Measurements from ENCODE around the gene STXBP6. TPM values are rescaled to one million over a fixed set of nuclear protein-coding genes. Genes with fewer than 3 reads are reported as not detected.
"Not testable (repeated sequence)": the region's sequence is repeated elsewhere in the genome, so short reads cannot be mapped to it uniquely, and the experiment has no call there.

Gene STXBP6
- total RNA-seq, 2 donors from 2014 or later, result 20.1 to 28.3 TPM

GRCh38 chr14:24839617-24840203 is 210.2 kb downstream of the STXBP6 start:
- TF ChIP-seq, protein P1, sequence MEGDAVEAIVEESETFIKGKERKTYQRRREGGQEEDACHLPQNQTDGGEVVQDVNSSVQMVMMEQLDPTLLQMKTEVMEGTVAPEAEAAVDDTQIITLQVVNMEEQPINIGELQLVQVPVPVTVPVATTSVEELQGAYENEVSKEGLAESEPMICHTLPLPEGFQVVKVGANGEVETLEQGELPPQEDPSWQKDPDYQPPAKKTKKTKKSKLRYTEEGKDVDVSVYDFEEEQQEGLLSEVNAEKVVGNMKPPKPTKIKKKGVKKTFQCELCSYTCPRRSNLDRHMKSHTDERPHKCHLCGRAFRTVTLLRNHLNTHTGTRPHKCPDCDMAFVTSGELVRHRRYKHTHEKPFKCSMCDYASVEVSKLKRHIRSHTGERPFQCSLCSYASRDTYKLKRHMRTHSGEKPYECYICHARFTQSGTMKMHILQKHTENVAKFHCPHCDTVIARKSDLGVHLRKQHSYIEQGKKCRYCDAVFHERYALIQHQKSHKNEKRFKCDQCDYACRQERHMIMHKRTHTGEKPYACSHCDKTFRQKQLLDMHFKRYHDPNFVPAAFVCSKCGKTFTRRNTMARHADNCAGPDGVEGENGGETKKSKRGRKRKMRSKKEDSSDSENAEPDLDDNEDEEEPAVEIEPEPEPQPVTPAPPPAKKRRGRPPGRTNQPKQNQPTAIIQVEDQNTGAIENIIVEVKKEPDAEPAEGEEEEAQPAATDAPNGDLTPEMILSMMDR (IDR thresholded peaks at IDR 0.05), result no peak
- no peak for TF ChIP-seq POLR2A (IDR thresholded peaks at IDR 0.05)
- no peaks in the 10 kb centered on the region for H3K27me3 ChIP-seq
- ATAC-seq (peak; percentile 65), DNase-seq (peak in 2 of 4 donors; percentile 19 to 56)
- H3K9me3 ChIP-seq, result no peaks in the 10 kb centered on the region
- intact Hi-C loops (cut with DNase I), result no loop called here
- 23 to 31% methylated on average over 3 of the region's 3 CpGs for WGBS, 2 donors
- H3K4me1 ChIP-seq, result peaks cover 31% of the 10 kb centered on the region
- H3K27ac ChIP-seq, result peak overlapping the region; percentile 11 to 50 (median 44)
- H3K36me3 ChIP-seq (replicated peaks in 1 of 2; ENCODE audit: insufficient read depth in 1 of 2, low read depth in 2 of 2), result no peaks in the 10 kb centered on the region
- no peak overlapping the region for H3K4me3 ChIP-seq

DNA sequence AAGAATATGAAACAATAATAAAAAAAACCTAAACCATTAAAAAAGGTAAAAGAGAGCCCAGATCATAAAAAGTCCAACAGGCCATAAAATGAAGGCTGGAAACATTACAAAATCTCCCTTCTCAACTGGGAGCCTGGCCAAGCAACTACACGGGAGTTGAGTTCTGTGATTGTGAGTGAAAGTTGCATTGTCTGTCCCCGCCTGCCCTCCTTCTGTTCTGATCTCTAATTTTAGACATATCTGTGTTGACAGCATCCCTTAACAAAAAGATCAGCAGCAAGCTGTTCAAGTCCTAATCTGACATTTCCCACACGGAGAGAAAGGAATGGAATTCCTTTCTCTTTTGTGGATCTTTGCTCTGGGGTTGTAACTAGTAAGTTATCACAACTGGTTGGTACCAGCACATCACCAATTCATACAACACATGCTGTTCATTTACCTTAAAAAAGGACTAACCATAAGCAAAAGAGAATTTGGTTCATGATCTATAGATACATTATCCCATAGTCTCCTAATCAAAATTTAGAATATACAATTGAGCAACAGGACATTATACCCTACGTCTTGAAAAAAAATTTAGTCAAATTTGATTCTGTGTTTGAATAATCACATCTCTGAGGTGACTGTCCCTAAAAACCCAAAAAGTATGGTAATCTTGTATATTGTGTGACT is 210.9 kb downstream of the STXBP6 start:
- TF ChIP-seq POLR2A (IDR thresholded peaks at IDR 0.05), result no peak
- TF ChIP-seq, protein P1 (IDR thresholded peaks at IDR 0.05), result no peak
- intact Hi-C loops (cut with DNase I), result no loop called here
- Histone ChIP-seq H3K27ac (peak overlapping the region in 2 of 4 donors; percentile 46 to 50), H3K4me1 (peaks cover 31% of the 10 kb centered on the region), H3K9me3 (no peaks in the 10 kb centered on the region), H3K27me3 (no peaks in the 10 kb centered on the region), H3K4me3 (no peak overlapping the region), H3K36me3 (replicated peaks in 1 of 2; ENCODE audit: insufficient read depth in 1 of 2, low read depth in 2 of 2) (no peaks in the 10 kb centered on the region)
- 25 to 28% methylated on average over 4 of the region's 4 CpGs for WGBS, 2 donors
- no peak for ATAC-seq
- peak in 2 of 4 donors; percentile 18 to 34 for DNase-seq

DNA sequence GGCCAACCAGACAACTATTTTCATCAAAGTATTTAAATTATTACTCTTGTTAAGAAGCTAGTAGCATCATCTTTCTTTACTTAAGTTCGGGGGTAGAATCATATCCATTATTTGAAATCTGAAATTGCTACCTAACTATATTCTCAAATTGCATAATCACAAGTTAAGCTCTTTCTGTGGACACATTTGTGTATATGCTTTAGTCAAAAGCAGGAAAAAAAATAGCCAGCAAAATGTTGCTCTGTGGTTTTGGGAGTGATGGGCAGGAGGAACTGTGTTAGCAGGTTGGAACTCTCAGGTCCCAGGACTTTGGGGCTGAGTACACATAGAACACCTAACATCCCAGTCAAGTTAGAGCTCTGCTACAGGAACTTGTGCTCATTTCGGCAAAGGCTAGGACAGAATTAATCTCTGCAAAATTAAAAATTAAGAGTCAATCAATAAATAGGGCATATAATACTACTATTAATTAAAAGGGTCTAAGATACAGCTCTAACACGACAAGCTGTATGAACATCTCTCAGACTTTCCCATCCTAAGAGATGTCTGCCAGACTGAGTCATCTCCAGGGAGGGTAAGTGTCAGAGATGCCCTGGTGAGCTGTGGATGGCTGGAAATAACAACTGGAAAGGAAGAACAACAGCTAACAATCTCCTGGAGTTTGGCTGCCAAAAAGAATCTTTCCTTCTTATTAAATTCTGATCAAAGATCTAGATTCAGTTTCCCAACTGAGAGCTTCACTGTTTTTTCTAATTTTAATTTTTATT is 212.5 kb downstream of the STXBP6 start:
- WGBS, 2 donors, result 76 to 82% methylated on average over 3 of the region's 3 CpGs
- intact Hi-C loops (cut with DNase I), result no loop called here
- no peak for ATAC-seq

DNA sequence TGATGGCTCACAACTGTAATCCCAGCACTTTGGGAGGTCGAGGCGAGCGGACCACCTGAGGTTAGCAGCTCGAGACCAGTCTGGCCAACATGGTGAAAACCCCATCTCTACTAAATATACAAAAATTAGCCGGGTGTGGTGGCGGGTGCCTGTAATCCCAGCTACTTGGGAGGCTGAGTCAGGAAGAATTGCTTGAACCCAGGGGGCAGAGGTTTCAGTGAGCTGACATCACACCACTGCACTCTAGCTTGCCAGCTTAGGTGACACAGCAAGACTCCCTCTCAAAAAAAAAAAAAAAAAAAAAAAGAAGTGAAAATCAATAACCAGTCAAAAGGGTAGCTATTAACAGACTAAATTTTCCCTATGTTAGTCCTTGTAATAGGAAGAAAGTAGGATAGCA is 213.6 kb downstream of the STXBP6 start:
- peak in 1 of 4 donors; percentile 13 for DNase-seq
- H3K9me3 ChIP-seq; H3K36me3 ChIP-seq (replicated peaks in 1 of 2; ENCODE audit: insufficient read depth in 1 of 2, low read depth in 2 of 2); H3K27ac ChIP-seq; H3K27me3 ChIP-seq; H3K4me3 ChIP-seq; intact Hi-C loops (cut with DNase I): not testable (repeated sequence)
- peaks cover 24% of the 10 kb centered on the region for H3K4me1 ChIP-seq
- WGBS, 2 donors, result 80 to 83% methylated on average over 6 of the region's 6 CpGs
- peak; percentile 50 for ATAC-seq

More for the DNA sequence above, 212.5 kb downstream of the STXBP6 start:
- no peaks in the 10 kb centered on the region for H3K9me3 ChIP-seq
- no peak overlapping the region for H3K27ac ChIP-seq
- H3K27me3 ChIP-seq, result no peaks in the 10 kb centered on the region
- DNase-seq, result no peak
- H3K4me3 ChIP-seq, result no peak overlapping the region
- no peak for TF ChIP-seq POLR2A (IDR thresholded peaks at IDR 0.05)
- H3K4me1 ChIP-seq, result peaks cover 24% of the 10 kb centered on the region
- no peaks in the 10 kb centered on the region for H3K36me3 ChIP-seq (replicated peaks in 1 of 2; ENCODE audit: insufficient read depth in 1 of 2, low read depth in 2 of 2)

DNA sequence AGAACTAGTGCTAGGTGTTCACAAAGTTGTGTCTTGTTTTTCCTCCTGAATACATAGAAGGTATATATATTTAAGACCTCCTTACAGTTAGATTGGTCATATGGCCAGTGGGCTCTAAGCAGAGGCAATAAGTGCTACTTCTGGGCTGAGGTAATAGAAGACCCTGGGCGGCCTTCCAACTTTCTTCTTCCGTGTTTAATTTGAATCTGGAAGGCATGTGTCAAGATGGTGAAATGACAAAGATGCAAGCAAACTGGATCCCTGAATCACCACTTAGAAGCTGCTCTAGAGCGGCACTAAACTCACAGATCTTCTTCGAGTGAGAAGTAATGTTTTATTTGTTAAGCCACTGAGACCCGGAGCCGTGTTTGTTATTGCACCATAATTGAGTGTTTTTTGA is 215.0 kb downstream of the STXBP6 start:
- no peak for TF ChIP-seq POLR2A (IDR thresholded peaks at IDR 0.05)
- TF ChIP-seq, protein P1 (IDR thresholded peaks at IDR 0.05), result no peak
- no peak for DNase-seq
- no peak for ATAC-seq
- H3K4me1 ChIP-seq, result peaks cover 19% of the 10 kb centered on the region
- H3K4me3 ChIP-seq, result no peak overlapping the region
- intact Hi-C loops (cut with DNase I), result no loop called here
- no peak overlapping the region for H3K27ac ChIP-seq
- H3K27me3 ChIP-seq, result no peaks in the 10 kb centered on the region
- H3K9me3 ChIP-seq, result no peaks in the 10 kb centered on the region
- no peaks in the 10 kb centered on the region for H3K36me3 ChIP-seq (replicated peaks in 1 of 2; ENCODE audit: insufficient read depth in 1 of 2, low read depth in 2 of 2)
- 92 to 93% methylated on average over 6 of the region's 6 CpGs for WGBS, 2 donors

Data from body of pancreas (tissue), 4 donors.